GM21447 (cell line): Measurements from ENCODE around the gene MTHFSD.
A peak's percentile ranks its signal among the peaks of the same experiment; 100 is the strongest.

Experiments used
- ATAC-seq: cut with Tn5 transposase; IDR thresholded peaks from one replicate; pipeline ENCODE4 v1.9.1; 2021; ENCODE audit not compliant: unreplicated experiment

The MTHFSD gene

DNA sequence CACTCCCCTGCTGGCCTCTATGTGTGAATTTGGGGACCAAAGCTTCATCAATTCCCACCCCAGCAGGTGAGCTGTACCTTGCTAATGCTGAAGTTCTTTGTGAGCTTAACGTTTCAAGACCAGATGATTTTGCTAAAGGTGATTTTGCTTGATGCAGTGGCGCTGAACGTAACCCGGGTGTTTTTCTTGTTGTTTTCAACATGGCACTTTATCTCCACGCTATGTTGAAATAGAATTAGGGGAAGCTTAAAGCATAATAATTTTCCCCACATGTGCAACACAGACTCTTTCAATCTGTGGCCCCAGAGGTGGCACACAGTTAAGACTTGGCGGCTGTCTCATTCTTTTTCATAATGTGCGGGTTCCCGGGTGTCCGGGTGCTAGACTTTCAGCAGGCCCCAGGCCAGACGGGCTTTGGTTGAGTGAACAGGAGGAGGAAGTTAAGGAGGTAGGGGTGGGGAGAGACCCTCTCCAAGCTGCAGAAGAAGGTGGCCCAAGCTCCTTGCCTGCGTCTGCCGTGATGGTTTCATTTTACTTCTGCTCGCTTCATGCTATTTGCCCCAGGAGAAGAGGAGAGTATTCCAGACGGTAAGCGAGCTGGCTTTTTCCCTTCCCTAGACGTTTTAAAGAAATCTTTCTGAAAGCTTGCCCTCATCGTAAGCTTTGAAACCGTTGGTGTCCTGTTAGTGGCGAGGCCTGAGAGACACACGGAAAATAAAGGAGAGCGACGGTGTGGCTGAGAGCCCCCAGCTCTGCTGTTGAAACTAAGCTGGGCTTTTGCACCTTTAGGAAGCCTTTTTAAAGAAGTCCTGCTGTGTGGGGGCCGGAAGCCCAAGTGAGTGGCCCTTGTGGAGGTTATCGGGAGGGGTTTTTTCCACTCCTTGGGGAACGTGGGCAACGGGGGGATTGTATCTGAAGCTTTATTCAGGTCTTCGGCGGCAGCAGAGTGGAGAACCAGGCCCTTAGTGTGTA, 15.8 kb upstream of the MTHFSD start:
- ATAC-seq: no peak

- ATAC-seq: no peak
Measured at GRCh38 chr16:86569701-86570447, 14.8 kb upstream of the MTHFSD start.

- ATAC-seq: no peak
Measured at GRCh38 chr16:86568677-86569623, 13.9 kb upstream of the MTHFSD start.

DNA sequence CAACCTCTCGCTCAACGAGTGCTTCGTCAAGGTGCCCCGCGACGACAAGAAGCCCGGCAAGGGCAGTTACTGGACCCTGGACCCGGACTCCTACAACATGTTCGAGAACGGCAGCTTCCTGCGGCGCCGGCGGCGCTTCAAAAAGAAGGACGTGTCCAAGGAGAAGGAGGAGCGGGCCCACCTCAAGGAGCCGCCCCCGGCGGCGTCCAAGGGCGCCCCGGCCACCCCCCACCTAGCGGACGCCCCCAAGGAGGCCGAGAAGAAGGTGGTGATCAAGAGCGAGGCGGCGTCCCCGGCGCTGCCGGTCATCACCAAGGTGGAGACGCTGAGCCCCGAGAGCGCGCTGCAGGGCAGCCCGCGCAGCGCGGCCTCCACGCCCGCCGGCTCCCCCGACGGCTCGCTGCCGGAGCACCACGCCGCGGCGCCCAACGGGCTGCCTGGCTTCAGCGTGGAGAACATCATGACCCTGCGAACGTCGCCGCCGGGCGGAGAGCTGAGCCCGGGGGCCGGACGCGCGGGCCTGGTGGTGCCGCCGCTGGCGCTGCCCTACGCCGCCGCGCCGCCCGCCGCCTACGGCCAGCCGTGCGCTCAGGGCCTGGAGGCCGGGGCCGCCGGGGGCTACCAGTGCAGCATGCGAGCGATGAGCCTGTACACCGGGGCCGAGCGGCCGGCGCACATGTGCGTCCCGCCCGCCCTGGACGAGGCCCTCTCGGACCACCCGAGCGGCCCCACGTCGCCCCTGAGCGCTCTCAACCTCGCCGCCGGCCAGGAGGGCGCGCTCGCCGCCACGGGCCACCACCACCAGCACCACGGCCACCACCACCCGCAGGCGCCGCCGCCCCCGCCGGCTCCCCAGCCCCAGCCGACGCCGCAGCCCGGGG, 12.9 kb upstream of the MTHFSD start:
- no peak for ATAC-seq

DNA sequence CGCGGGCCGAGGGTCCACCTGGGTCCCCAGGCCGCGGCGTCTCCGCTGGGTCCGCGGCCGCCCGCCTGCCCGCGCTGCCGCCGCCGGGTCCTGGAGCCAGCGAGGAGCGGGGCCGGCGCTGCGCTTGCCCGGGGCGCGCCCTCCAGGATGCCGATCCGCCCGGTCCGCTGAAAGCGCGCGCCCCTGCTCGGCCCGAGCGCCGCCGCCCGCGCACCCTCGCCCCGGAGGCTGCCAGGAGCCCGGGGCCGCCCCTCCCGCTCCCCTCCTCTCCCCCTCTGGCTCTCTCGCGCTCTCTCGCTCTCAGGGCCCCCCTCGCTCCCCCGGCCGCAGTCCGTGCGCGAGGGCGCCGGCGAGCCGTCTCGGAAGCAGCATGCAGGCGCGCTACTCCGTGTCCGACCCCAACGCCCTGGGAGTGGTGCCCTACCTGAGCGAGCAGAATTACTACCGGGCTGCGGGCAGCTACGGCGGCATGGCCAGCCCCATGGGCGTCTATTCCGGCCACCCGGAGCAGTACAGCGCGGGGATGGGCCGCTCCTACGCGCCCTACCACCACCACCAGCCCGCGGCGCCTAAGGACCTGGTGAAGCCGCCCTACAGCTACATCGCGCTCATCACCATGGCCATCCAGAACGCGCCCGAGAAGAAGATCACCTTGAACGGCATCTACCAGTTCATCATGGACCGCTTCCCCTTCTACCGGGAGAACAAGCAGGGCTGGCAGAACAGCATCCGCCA, 12.1 kb upstream of the MTHFSD start:
- no peak for ATAC-seq

DNA sequence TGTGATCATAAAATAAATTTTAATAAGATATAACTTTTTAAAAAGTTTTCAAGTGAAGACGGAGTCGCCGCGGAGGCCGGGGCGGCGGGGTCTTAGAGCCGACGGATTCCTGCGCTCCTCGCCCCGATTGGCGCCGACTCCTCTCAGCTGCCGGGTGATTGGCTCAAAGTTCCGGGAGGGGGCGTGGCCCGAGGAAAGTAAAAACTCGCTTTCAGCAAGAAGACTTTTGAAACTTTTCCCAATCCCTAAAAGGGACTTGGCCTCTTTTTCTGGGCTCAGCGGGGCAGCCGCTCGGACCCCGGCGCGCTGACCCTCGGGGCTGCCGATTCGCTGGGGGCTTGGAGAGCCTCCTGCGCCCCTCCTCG, 11.5 kb upstream of the MTHFSD start, which contains the start of gene FOXC2:
FOXC2 (plus strand) TSS at position 229 of the 365 bp plus-strand sequence. CDS start 507 bp downstream, outside the sequence.
- ATAC-seq: no peak

DNA sequence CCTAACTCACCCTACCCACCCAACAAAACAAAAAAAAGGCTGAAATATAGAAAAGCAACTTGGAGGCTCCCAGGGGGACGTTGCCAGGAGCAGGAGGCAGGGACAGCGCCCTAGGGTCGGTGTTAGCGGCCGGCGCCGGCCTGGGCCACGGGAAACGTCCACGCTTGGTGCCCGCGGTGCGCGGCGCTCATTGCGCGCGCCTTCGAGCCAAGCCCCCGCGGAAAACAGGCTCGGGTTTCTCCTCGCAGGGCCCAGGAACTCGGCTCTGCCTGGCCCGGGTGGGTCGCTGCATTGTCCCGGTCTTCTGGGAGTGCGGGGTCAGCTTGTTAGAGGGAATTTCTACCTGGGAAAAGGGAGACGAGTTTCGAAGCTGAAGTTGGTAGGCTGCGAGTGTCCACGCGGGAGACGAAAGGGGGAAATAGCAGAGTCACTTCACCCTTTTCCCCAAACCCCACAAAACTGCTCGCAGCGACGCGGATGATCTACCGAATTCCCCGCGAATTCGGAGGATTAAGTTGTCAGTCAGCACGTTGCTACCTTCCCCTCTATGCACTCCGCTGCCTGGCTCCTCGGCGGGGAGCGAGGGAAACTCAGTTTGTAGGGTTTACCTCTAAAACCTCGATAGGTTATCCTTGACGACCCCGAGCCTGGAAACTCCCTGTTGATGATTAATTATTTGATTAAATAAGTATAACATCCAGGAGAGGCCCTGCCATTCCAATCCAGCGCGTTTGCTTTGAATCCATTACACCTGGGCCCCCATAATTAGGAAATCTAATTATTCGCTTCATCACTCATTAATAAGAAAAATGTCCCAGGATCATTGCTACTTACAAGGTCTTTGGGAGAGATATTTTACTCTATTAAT, 10.8 kb upstream of the MTHFSD start:
- ATAC-seq: no peak

DNA sequence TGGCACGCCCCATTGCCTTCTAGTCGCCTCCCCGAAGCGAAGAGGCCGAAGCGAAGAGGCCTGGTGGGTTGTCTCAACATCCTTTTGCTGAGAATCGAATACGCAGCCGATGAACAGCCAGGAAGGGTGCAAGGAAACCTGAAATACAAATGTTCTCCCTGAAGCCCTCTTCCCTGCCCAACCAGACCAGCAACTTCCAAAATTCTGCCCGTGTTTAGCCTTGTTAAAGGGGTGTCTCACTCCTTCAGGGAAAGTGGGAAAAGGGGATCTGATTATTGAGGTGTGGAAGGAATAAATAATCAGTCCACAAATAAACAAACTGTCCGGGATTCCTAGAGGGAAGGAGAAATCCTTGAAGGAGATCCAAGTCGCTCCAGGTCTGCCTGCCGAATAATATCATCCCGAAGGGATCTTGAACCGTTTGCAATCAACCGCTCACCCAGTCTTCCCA, 10.2 kb upstream of the MTHFSD start:
- ATAC-seq: no peak

DNA sequence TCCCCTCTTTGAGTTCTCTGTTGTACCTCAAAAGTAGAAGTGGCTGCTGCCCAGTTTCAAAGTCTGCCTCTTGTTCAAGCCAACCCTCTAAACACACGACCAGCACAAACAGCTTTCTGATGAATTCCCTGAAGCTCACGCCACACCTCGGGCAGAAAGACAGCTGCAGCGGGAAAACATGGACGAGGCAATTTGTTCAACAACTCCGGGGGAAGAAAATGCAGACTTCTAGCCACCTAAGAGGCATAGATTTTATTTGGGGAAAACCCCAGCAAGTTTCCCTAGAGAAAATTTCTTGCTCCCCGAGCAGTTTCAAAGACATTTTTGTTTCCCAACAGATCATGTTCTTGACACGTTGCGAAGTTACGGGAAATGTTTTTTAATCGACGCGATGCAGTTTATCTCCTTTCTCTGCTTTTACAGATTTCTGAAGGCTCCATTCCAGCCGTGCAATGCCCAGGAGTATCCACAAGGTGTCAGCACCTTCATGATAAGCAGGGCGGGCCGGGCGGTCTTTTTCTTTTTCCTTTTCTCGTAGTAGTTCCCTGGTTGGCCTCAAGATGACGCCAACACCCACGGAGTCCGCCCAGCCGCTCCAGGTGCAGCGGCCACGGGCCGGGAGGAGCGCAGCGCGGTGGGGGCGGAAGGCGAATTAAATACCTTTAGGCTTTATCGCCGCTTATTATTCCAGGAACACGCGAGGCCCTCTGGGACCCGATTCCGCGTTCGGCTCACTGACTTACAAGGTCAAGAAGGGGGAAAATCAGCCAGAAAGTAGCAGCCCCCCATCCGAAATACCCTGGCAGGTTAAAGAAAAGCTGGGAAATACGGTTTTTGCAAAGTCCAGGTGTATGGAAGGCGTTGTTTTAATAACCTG, 8.7 kb upstream of the MTHFSD start:
- no peak for ATAC-seq

- ATAC-seq: no peak
Measured at GRCh38 chr16:86562356-86562755, 7.3 kb upstream of the MTHFSD start.

GRCh38 chr16:86559802-86560305, 4.8 kb upstream of the MTHFSD start:
- no peak for ATAC-seq

GRCh38 chr16:86558355-86559193, 3.5 kb upstream of the MTHFSD start:
- ATAC-seq: no peak

DNA sequence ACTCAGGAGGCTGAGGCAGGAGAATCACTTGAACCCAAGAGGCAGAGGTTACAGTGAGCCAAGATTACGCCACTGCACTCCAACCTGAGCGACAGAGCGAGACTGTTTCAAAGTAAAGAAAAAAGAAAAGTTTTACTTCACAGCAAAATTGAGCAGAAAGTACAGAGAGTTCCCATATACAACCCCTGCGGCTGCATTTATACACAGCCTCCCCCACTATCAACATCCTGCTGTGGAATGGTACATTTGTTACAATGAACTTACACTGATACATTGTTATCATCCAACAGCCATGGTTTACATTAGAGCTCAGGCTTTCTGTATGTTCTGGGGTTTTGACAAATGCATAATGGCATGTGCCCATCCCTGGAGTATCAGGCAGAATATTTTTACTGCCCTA, 2.6 kb upstream of the MTHFSD start:
- no peak for ATAC-seq

DNA sequence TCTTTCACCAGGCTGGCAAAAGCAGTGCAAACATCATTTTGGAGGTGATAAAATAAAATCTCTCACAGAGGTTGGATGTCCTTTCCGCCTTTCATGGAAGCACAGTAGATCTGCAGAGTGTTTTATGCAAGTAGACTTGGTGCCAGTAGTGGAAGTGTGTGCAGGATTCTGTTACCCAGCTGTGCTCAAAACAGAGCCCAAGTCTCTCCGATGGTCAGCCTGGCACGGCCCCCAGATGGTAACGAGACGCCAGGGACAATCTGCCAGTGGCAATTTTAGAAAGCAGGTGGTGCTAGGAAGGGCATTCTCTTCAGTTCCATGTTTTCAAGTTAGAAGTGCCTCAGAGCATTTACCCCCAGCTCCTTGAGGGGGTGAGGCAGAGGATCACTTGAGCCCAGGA, 1.5 kb upstream of the MTHFSD start:
- ATAC-seq: no peak

- no peak for ATAC-seq
Measured at GRCh38 chr16:86555704-86556075, 655 bp upstream of the MTHFSD start.

GRCh38 chr16:86554599-86554916, 477 bp downstream of the MTHFSD start:
- ATAC-seq: peak; percentile 20
